GM21515 (cell line): ENCODE measurements around the gene POLR2L.
A peak's percentile ranks its signal among the peaks of the same experiment; 100 is the strongest.

Experiments
- ATAC-seq: cut with Tn5 transposase; IDR thresholded peaks from one replicate; pipeline ENCODE4 v1.9.1; 2021; ENCODE audit not compliant: unreplicated experiment

Gene POLR2L

GRCh38 chr11:828506-829175 lies 13.7 kb downstream of the POLR2L start:
- no peak for ATAC-seq

- no peak for ATAC-seq
Observed at GRCh38 chr11:827897-828192, 14.5 kb downstream of the POLR2L start, which contains the start of gene CRACR2B. TSS of gene CRACR2B (plus strand) at chr11:827919. CDS start at chr11:828608, 689 bp downstream.

GRCh38 chr11:827146-827896 lies 15.0 kb downstream of the POLR2L start:
- no peak for ATAC-seq

- no peak for ATAC-seq
Observed at GRCh38 chr11:826836-827145, 15.5 kb downstream of the POLR2L start.

GRCh38 chr11:826227-826621 lies 16.1 kb downstream of the POLR2L start:
- ATAC-seq = no peak

- ATAC-seq = no peak
Observed at GRCh38 chr11:825366-826226, 16.7 kb downstream of the POLR2L start.

GRCh38 chr11:824942-825341 lies 17.4 kb downstream of the POLR2L start:
- no peak for ATAC-seq

GRCh38 chr11:824292-824880 lies 17.9 kb downstream of the POLR2L start:
- ATAC-seq = no peak

GRCh38 chr11:823441-824291 lies 18.7 kb downstream of the POLR2L start:
- no peak for ATAC-seq

- ATAC-seq = no peak
Observed at GRCh38 chr11:821512-822371, 20.6 kb downstream of the POLR2L start.

- no peak for ATAC-seq
Observed at GRCh38 chr11:820655-821511, 21.4 kb downstream of the POLR2L start.

- ATAC-seq = peak; percentile 49
Observed at GRCh38 chr11:819943-820649, 22.2 kb downstream of the POLR2L start.

GRCh38 chr11:819129-819931 lies 23.0 kb downstream of the POLR2L start:
- peak; percentile 56 for ATAC-seq

- ATAC-seq = peak; percentile 3
Observed at GRCh38 chr11:818396-819128, 23.8 kb downstream of the POLR2L start, which contains the start of gene PNPLA2. TSS of gene PNPLA2 (plus strand) at chr11:818914. CDS start at chr11:819719, 805 bp downstream.

GRCh38 chr11:816433-816779 lies 25.9 kb downstream of the POLR2L start:
- ATAC-seq = no peak

- ATAC-seq = no peak
Observed at GRCh38 chr11:815675-816432, 26.5 kb downstream of the POLR2L start.
